GM23338 (cell line): ENCODE results near the gene UGT1A7. TPM values are rescaled to one million over a fixed set of nuclear protein-coding genes. Genes with fewer than 3 reads are reported as not detected.

Experiments used
- ATAC-seq: fragments of 200-7000 bp; cut with Tn5 transposase; 3 replicates; pipeline ENCODE4 v1.9.1; 2020
- DNase-seq: peaks from one replicate; pipeline ENCODE4 v3.0.0-alpha.2; 2015; ENCODE audit warnings: low spot score
- H2AFZ ChIP-seq: fragments of 200-600 bp; sonication (generic); 2 replicates; pipeline ENCODE4 v1.8.0; 2016; ENCODE audit warnings: antibody characterized with exemption, mild to moderate bottlenecking, moderate library complexity
- H3F3A ChIP-seq: fragments of 200-600 bp; sonication (generic); replicated peaks from 2 replicates; pipeline ENCODE4 v1.8.0; 2017; ENCODE audit warnings: antibody characterized with exemption, mixed run types, low read depth
- H3K27ac ChIP-seq: fragments of 200-600 bp; sonication (generic); 2 replicates; pipeline ENCODE4 v1.6.1; 2016; ENCODE audit warnings: low read depth
- H3K27me3 ChIP-seq: fragments of 200-600 bp; sonication (generic); 2 replicates; pipeline ENCODE4 v1.8.0; 2016; ENCODE audit warnings: mild to moderate bottlenecking, mixed run types, moderate library complexity; ENCODE audit not compliant: insufficient read depth
- H3K36me3 ChIP-seq: fragments of 200-600 bp; sonication (generic); 2 replicates; pipeline ENCODE4 v1.8.0; 2016; ENCODE audit warnings: mild to moderate bottlenecking; ENCODE audit not compliant: insufficient read depth
- H3K4me1 ChIP-seq: fragments of 200-600 bp; sonication (generic); 2 replicates; pipeline ENCODE4 v1.8.0; 2016; ENCODE audit warnings: mild to moderate bottlenecking, moderate library complexity; ENCODE audit not compliant: insufficient read depth
- H3K4me2 ChIP-seq: fragments of 200-600 bp; sonication (generic); 2 replicates; pipeline ENCODE4 v1.7.1; 2017; ENCODE audit warnings: mixed run types
- H3K4me3 ChIP-seq: fragments of 200-600 bp; sonication (generic); 2 replicates; pipeline ENCODE4 v1.6.1; 2016; ENCODE audit warnings: mixed run types
- H3K79me2 ChIP-seq: fragments of 200-600 bp; sonication (generic); replicated peaks from 2 replicates; pipeline ENCODE4 v1.8.0; 2017; ENCODE audit warnings: mild to moderate bottlenecking; ENCODE audit not compliant: insufficient read depth
- H3K9me2 ChIP-seq: fragments of 200-600 bp; sonication (generic); 2 replicates; pipeline ENCODE4 v1.8.0; 2017; ENCODE audit not compliant: insufficient read depth
- H4K20me1 ChIP-seq: fragments of 200-600 bp; sonication (generic); replicated peaks from 2 replicates; pipeline ENCODE4 v1.8.0; 2017; ENCODE audit warnings: mild to moderate bottlenecking; ENCODE audit not compliant: insufficient read depth
- H3K27ac Mint-ChIP-seq: 2 replicates; pipeline ENCODE4 v1.8.0; 2020; ENCODE audit warnings: inconsistent platforms, mild to moderate bottlenecking, moderate library complexity, mixed read lengths
- H3K27me3 Mint-ChIP-seq: 3 replicates; pipeline ENCODE4 v1.8.0; 2022; ENCODE audit warnings: low read depth, mild to moderate bottlenecking, moderate library complexity, mixed read lengths, inconsistent platforms; ENCODE audit not compliant: insufficient read depth, poor library complexity
- H3K36me3 Mint-ChIP-seq: 3 replicates; pipeline ENCODE4 v1.8.0; 2021; ENCODE audit warnings: low read depth, mild to moderate bottlenecking, inconsistent platforms, moderate library complexity, mixed read lengths
- H3K4me1 Mint-ChIP-seq: 3 replicates; pipeline ENCODE4 v1.8.0; 2020; ENCODE audit warnings: mild to moderate bottlenecking, inconsistent platforms, mixed read lengths
- H3K4me3 Mint-ChIP-seq: 3 replicates; pipeline ENCODE4 v1.8.0; 2021; ENCODE audit warnings: moderate library complexity, mild to moderate bottlenecking, inconsistent platforms, mixed read lengths
- H3K9me3 Mint-ChIP-seq: 3 replicates; pipeline ENCODE4 v1.8.0; 2020; ENCODE audit warnings: moderate library complexity, mild to moderate bottlenecking, inconsistent platforms, mixed read lengths
- CREB1 ChIP-seq: fragments of 250-450 bp; sonication (Bioruptor Pico); IDR thresholded peaks from 2 replicates; pipeline ENCODE4 v1.5.0; 2020; ENCODE audit warnings: low read depth, mild to moderate bottlenecking, moderate library complexity
- EZH2 ChIP-seq: fragments of 200-600 bp; sonication (generic); IDR thresholded peaks from one replicate; pipeline ENCODE4 v1.8.0; 2017; ENCODE audit warnings: antibody characterized with exemption, mild to moderate bottlenecking, low read depth; ENCODE audit not compliant: unreplicated experiment
- EZH2phosphoT487 ChIP-seq: fragments of 200-600 bp; sonication (generic); IDR thresholded peaks from one replicate; pipeline ENCODE4 v1.8.1; 2018; ENCODE audit warnings: antibody characterized with exemption; ENCODE audit not compliant: unreplicated experiment
- JUNB ChIP-seq: IDR thresholded peaks from one replicate; pipeline ENCODE4 v1.6.1; 2016; ENCODE audit warnings: antibody characterized with exemption; ENCODE audit not compliant: unreplicated experiment
- NANOG ChIP-seq: IDR thresholded peaks from 2 replicates; pipeline ENCODE4 v1.6.1; 2016; ENCODE audit warnings: antibody characterized with exemption, borderline replicate concordance
- STAT1 ChIP-seq: IDR thresholded peaks from one replicate; pipeline ENCODE4 v1.6.1; 2016; ENCODE audit warnings: antibody characterized with exemption; ENCODE audit not compliant: unreplicated experiment
- polyA plus RNA-seq: library from polyadenylated mRNA; unstranded; fragments of >200 nt; fragmentation: Nextera tagmentation; extraction: Ambion mirVana; gene quantifications from 2 replicates; pipeline ENCODE4 v1.2.1, GENCODE V29; 2016
- total RNA-seq: library from RNA; depleted of rRNA; stranded (reverse); fragments of >200 nt; shearing (Covaris generic); gene quantifications from 2 replicates; pipeline ENCODE4 v1.2.3, GENCODE V29; 2014
- TF ChIP-seq, protein P1 (sequence below), 2 experiments: fragments of 200-600 bp in 1 of 2; sonication (generic) in 1 of 2; conservative IDR thresholded peaks; 2 replicates each; pipeline versions ENCODE4 v1.5.1 to v1.6.1; 2016 to 2017; ENCODE audit warnings: antibody characterized with exemption in 2 of 2, low read depth in 2 of 2, mild to moderate bottlenecking in 2 of 2, moderate library complexity in 1 of 2
- TF ChIP-seq, protein P2 (sequence below): IDR thresholded peaks from 2 replicates; pipeline ENCODE4 v1.6.1; 2016; ENCODE audit warnings: antibody characterized with exemption
- TF ChIP-seq, protein P3 (sequence below): IDR thresholded peaks from one replicate; pipeline ENCODE4 v1.6.1; 2018; ENCODE audit warnings: antibody characterized with exemption; ENCODE audit not compliant: unreplicated experiment
- TF ChIP-seq, protein P4 (sequence below): fragments of 250-450 bp; sonication (Bioruptor Pico); IDR thresholded peaks from 2 replicates; pipeline ENCODE4 v1.5.0; 2020; ENCODE audit warnings: mild to moderate bottlenecking, moderate library complexity

UGT1A7 gene
- total and polyA plus RNA-seq, 2 experiments from 2014 or later = not detected

DNA sequence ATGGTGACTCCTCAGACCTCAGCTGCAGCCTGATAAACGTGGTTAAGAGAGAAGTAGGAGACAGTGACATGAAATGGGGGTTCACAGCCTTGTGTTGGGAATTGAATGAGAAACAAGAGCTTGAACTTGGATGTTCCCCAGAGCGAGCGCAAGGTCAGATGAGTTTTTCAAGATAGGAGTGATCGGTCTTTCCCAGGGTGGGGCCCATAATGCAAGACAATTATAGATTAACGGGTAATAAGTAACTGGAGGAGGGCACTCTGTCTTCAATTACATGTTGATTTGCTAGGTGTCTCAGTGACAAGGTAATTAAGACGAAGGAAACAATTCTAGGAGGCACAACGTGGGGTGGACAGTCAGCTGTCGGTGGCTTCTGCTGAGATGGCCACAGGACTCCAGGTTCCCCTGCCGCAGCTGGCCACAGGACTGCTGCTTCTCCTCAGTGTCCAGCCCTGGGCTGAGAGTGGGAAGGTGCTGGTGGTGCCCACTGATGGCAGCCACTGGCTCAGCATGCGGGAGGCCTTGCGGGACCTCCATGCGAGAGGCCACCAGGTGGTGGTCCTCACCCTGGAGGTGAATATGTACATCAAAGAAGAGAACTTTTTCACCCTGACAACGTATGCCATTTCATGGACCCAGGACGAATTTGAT is 31.0 kb downstream of the UGT1A7 start, which contains the start of gene UGT1A5 (continued):
- TF ChIP-seq, protein P1, sequence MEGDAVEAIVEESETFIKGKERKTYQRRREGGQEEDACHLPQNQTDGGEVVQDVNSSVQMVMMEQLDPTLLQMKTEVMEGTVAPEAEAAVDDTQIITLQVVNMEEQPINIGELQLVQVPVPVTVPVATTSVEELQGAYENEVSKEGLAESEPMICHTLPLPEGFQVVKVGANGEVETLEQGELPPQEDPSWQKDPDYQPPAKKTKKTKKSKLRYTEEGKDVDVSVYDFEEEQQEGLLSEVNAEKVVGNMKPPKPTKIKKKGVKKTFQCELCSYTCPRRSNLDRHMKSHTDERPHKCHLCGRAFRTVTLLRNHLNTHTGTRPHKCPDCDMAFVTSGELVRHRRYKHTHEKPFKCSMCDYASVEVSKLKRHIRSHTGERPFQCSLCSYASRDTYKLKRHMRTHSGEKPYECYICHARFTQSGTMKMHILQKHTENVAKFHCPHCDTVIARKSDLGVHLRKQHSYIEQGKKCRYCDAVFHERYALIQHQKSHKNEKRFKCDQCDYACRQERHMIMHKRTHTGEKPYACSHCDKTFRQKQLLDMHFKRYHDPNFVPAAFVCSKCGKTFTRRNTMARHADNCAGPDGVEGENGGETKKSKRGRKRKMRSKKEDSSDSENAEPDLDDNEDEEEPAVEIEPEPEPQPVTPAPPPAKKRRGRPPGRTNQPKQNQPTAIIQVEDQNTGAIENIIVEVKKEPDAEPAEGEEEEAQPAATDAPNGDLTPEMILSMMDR (conservative IDR thresholded peaks at IDR 0.05; ENCODE audit: low read depth in 2 of 2) = no peak
- TF ChIP-seq, protein P2, sequence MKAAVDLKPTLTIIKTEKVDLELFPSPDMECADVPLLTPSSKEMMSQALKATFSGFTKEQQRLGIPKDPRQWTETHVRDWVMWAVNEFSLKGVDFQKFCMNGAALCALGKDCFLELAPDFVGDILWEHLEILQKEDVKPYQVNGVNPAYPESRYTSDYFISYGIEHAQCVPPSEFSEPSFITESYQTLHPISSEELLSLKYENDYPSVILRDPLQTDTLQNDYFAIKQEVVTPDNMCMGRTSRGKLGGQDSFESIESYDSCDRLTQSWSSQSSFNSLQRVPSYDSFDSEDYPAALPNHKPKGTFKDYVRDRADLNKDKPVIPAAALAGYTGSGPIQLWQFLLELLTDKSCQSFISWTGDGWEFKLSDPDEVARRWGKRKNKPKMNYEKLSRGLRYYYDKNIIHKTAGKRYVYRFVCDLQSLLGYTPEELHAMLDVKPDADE = no peak
- no peak for TF ChIP-seq STAT1
- TF ChIP-seq EZH2 = no peak
- TF ChIP-seq NANOG = no peak
- TF ChIP-seq EZH2phosphoT487 = no peak
- no peak for TF ChIP-seq CREB1 (CRISPR knock-in tag)

DNA sequence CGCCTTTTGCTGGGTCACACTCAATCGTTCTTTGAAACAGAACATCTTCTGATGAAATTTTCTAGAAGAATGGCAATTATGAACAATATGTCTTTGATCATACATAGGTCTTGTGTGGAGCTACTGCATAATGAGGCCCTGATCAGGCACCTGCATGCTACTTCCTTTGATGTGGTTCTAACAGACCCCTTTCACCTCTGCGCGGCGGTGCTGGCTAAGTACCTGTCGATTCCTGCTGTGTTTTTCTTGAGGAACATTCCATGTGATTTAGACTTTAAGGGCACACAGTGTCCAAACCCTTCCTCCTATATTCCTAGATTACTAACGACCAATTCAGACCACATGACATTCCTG is 31.5 kb downstream of the UGT1A7 start:
- Histone ChIP-seq H3K27me3 (no peaks in the 10 kb centered on the region), H3K9me2 (peaks cover 5% of the 10 kb centered on the region; the same call in 1 of the 2 replicates), H3K36me3 (no peaks in the 10 kb centered on the region), H3K4me3 (no peak overlapping the region), H3K4me1 (no peaks in the 10 kb centered on the region), H3K79me2 (no peaks in the 10 kb centered on the region), H3F3A (no peaks in the 10 kb centered on the region), H4K20me1 (no peaks in the 10 kb centered on the region), H3K4me2 (no peak overlapping the region), H3K27ac (no peak overlapping the region), H2AFZ (no peak overlapping the region)
- ATAC-seq (no peak), DNase-seq (no peak)
- Mint-ChIP-seq H3K4me3 (no peak overlapping the region), H3K27me3 (peaks cover 13% of the 10 kb centered on the region), H3K9me3 (peaks cover 2% of the 10 kb centered on the region; the same call in 2 of the 3 replicates), H3K27ac (no peak overlapping the region), H3K4me1 (peaks cover 4% of the 10 kb centered on the region; the same call in 1 of the 3 replicates), H3K36me3 (no peaks in the 10 kb centered on the region)
- TF ChIP-seq STAT1 (no peak), CREB1 (CRISPR knock-in tag) (no peak), EZH2 (no peak), EZH2phosphoT487 (no peak), JUNB (no peak)
- TF ChIP-seq, protein P3, sequence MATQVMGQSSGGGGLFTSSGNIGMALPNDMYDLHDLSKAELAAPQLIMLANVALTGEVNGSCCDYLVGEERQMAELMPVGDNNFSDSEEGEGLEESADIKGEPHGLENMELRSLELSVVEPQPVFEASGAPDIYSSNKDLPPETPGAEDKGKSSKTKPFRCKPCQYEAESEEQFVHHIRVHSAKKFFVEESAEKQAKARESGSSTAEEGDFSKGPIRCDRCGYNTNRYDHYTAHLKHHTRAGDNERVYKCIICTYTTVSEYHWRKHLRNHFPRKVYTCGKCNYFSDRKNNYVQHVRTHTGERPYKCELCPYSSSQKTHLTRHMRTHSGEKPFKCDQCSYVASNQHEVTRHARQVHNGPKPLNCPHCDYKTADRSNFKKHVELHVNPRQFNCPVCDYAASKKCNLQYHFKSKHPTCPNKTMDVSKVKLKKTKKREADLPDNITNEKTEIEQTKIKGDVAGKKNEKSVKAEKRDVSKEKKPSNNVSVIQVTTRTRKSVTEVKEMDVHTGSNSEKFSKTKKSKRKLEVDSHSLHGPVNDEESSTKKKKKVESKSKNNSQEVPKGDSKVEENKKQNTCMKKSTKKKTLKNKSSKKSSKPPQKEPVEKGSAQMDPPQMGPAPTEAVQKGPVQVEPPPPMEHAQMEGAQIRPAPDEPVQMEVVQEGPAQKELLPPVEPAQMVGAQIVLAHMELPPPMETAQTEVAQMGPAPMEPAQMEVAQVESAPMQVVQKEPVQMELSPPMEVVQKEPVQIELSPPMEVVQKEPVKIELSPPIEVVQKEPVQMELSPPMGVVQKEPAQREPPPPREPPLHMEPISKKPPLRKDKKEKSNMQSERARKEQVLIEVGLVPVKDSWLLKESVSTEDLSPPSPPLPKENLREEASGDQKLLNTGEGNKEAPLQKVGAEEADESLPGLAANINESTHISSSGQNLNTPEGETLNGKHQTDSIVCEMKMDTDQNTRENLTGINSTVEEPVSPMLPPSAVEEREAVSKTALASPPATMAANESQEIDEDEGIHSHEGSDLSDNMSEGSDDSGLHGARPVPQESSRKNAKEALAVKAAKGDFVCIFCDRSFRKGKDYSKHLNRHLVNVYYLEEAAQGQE = no peak
- TF ChIP-seq, protein P2 = no peak
- TF ChIP-seq, protein P4, sequence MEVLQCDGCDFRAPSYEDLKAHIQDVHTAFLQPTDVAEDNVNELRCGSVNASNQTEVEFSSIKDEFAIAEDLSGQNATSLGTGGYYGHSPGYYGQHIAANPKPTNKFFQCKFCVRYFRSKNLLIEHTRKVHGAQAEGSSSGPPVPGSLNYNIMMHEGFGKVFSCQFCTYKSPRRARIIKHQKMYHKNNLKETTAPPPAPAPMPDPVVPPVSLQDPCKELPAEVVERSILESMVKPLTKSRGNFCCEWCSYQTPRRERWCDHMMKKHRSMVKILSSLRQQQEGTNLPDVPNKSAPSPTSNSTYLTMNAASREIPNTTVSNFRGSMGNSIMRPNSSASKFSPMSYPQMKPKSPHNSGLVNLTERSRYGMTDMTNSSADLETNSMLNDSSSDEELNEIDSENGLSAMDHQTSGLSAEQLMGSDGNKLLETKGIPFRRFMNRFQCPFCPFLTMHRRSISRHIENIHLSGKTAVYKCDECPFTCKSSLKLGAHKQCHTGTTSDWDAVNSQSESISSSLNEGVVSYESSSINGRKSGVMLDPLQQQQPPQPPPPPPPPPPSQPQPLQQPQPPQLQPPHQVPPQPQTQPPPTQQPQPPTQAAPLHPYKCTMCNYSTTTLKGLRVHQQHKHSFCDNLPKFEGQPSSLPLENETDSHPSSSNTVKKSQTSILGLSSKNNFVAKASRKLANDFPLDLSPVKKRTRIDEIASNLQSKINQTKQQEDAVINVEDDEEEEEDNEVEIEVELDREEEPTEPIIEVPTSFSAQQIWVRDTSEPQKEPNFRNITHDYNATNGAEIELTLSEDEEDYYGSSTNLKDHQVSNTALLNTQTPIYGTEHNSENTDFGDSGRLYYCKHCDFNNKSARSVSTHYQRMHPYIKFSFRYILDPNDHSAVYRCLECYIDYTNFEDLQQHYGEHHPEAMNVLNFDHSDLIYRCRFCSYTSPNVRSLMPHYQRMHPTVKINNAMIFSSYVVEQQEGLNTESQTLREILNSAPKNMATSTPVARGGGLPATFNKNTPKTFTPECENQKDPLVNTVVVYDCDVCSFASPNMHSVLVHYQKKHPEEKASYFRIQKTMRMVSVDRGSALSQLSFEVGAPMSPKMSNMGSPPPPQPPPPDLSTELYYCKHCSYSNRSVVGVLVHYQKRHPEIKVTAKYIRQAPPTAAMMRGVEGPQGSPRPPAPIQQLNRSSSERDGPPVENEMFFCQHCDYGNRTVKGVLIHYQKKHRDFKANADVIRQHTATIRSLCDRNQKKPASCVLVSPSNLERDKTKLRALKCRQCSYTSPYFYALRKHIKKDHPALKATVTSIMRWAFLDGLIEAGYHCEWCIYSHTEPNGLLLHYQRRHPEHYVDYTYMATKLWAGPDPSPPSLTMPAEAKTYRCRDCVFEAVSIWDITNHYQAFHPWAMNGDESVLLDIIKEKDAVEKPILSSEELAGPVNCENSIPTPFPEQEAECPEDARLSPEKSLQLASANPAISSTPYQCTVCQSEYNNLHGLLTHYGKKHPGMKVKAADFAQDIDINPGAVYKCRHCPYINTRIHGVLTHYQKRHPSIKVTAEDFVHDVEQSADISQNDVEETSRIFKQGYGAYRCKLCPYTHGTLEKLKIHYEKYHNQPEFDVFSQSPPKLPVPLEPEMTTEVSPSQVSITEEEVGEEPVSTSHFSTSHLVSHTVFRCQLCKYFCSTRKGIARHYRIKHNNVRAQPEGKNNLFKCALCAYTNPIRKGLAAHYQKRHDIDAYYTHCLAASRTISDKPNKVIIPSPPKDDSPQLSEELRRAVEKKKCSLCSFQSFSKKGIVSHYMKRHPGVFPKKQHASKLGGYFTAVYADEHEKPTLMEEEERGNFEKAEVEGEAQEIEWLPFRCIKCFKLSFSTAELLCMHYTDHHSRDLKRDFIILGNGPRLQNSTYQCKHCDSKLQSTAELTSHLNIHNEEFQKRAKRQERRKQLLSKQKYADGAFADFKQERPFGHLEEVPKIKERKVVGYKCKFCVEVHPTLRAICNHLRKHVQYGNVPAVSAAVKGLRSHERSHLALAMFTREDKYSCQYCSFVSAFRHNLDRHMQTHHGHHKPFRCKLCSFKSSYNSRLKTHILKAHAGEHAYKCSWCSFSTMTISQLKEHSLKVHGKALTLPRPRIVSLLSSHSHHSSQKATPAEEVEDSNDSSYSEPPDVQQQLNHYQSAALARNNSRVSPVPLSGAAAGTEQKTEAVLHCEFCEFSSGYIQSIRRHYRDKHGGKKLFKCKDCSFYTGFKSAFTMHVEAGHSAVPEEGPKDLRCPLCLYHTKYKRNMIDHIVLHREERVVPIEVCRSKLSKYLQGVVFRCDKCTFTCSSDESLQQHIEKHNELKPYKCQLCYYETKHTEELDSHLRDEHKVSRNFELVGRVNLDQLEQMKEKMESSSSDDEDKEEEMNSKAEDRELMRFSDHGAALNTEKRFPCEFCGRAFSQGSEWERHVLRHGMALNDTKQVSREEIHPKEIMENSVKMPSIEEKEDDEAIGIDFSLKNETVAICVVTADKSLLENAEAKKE (CRISPR knock-in tag) = no peak
